HG03280 (cell line): ENCODE measurements around the gene FOXRED1.

Experiments
- ATAC-seq: cut with Tn5 transposase; IDR thresholded peaks from one replicate; pipeline ENCODE4 v1.9.1; 2021; ENCODE audit warnings: mild to moderate bottlenecking, moderate library complexity; ENCODE audit not compliant: unreplicated experiment

The FOXRED1 gene

DNA sequence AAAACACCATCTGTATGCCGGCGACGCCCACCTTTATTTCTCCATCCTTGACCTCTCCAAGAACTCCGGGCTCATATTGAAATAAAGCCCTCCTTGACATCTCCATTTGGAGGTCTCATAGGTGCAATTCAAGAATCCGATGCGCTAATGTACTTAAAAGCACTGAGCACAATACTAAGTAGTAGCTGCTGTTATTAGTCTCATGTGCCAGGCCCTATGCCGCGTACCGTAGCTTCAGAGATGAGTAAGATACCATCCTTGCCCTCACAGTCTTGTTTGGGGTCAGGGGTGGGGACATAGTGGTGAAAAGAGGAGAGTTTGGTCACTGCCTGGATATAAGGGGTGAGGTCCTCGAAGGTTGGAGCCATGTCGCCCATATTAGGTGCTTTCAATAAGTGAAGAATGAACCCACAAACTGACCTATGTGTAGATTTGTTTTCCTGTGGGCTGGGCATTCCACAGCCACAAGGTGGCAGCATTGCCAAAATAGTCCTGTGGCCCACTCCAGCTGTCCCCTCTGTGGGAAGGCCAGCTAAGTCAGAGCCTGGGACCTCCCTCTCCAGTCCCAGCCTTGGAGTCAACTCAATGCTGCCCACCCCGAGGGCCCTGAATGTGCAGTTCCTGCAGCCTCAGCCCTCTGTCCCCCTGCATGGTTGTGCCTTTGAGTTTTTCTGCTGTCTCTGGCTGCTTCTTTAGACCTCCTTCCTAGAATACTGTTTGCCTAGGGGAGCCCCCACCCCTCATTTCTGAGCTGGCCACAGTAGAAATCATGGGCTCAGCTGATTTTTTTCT lies 41.4 kb downstream of the FOXRED1 start:
- peak; percentile 40 for ATAC-seq

DNA sequence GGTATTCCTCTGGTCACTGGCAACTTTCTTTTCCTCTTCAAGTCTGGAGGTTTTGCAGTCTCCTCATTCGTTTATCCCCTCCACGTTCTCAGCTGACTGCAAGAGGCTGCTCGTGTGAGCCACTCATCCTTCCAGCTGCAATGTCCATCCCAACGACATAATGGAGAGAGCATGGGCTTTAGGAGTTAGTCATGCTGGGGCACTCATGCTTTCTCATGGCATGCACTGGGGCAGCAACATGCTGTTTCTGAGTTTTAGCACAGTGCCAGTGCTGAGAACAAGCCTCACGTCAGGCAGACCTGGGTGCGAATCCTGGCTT lies 42.0 kb downstream of the FOXRED1 start:
- no peak for ATAC-seq

DNA sequence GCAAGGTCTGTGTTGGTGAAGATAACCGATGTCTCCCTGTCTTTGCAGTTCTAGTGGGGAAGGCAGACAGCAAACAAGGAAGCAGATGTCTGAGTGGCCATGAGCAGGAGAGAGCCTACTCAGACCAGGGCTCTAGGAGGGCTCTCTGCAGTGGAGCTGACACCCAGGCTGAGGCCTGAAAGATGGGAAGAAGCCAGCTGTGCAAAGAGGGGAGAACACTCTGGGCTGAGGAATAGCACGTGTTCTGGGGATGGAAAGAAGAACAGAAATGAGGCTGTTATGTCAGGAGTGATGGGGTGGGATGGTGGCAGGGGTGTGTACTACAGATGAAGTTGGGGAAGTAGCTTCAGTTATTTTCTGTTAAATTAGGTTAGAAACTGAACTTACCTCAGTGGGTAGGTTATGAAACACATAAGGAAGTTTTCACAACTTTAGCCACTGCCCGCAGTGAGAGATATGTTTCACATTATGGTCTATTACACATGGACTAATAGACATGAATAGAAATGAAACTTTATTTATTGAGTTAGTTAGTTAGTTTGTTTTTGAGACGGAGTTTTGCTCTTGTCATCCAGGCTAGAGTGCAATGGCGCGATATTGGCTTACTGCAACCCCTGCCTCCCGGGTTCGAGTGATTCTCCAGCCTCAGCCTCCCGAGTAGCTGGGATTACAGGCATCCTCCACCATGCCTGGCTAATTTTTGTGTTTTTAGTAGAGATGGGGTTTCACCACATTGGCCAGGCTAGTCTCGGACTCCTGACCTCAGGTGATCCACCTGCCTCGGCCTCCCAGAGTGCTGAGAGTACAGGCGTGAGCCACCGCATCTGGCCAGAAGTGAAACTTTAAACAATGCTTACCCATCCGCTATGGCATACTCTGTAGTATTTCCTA lies 42.7 kb downstream of the FOXRED1 start:
- ATAC-seq = peak; percentile 61

DNA sequence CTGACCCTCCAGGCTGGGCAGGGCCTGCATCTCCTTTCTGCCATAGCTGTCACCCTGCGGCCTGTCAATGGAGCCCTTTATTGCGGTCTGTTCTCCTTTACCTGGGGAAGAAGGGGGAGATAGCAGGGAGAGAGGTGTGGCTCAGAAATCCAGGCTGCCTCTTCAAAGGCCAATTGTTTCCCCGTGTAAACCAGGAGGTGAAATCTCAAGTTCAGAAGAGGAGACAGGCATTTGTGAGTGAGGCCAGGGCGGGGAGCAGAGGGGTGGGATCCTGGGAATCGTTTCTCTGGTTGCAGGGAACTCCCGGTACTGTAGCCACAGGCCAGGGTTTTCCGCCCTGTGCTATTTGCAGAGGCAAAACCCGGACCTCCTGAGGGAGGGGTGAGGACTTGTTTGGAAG lies 44.0 kb downstream of the FOXRED1 start:
- no peak for ATAC-seq

DNA sequence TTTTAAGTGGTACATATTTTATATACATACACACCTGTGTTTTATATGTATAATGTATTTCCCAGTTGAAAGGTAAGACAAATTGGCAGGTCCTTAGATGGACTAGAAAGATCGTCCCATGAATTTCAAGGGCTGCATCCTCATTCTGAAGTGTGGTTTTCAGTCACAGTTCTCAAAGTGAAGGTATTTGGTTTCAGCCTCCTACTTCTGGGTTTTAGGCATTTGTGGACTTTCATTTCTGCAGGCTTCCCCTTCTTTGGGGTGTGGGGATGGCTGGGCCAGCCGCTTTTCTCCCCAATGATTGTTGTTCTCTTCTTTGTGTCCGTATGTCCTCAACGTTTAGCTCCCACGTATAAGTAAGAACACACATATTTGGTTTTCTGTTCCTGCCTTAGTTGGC lies 44.9 kb downstream of the FOXRED1 start:
- no peak for ATAC-seq

DNA sequence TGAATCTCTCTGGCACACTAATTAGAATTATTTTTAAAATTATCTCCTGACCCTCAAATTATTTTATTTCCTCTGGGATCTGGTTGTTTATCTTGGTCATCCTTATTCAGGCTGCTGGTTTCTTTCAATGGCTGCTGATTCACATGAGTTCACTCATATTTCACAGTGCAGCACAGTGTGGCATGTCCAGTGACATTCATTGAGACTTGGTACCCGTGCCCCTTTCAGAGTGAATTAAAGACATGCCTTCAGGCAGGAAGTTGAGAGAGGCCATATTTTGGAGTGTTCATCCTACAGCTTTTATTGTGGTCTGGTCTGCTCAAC lies 48.4 kb downstream of the FOXRED1 start:
- ATAC-seq = no peak

DNA sequence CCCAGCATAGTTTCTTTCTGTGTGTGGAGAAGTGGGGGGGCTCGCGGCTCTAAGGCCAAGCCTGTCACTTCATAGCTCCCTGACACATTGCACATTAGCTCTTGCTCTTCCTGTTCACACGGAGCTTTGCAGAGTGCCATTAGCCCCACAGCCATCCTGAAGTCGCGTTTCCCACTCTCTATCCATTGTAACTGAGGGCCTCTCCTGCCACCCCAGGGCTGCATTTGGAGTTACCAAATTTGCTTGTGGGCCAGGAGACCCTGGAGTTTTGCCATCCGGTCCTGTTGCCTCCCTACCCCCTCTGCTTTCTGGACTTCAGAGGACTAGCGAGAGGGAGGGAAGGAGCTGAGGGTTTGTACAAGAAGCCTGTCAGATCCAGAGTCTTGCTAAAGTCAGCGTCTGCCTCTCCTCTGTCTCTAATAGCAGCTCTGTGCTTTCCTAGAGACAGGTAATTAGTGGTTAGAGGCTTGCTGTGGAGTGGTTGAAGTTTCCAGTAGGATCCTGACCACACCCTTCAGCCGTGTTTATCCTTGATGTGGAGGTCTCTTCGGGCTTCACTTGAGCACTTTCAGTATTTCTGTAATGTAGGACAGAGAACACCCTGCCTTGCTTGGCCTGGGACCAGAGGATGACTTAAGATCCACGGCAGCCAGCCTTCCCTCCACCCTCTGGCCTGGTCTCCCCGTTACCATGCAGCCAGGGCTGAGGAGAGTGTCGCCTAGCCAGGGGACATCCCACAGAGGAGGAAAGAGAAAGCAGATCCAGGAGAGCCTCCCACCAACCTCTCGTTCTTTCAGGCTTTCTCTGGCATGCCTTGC lies 49.0 kb downstream of the FOXRED1 start:
- no peak for ATAC-seq

DNA sequence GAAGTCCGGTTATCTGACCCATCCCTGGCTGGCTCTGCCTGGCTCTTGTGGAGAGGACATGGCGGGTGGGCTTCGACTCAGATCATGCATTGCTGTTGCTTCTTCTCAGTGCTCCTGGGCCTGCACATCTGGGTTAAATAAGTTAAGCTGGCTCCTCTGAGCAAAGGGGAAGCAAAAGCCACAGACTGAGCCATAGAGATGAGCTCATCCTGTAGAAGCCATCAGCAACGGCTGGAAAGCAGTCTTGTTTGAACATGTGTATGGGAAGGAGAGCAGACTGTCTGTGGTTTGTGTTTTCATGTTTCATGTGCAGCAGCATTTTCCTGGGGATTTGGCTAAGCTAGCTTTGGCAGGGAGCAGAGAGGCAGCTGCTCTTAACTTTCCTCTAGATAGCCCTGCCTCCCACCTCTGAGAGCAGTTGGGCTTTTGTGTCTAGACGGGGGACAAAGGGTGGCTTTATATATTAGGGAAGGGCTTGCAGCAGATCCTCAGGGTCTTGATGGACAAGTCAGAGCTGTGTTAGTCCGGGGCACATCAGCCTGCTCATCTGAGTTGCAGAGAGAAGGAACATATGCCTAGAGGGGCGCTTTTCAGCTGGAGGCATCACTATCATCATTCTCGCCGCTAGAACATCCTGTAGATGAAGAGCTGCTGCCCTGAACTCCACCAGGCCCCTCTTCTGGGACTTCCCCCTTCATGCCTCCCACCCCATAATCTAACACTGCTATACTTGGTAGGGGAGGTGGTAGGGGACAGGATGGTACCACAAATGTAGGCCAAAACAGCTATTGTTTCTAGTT lies 49.8 kb downstream of the FOXRED1 start:
- no peak for ATAC-seq

DNA sequence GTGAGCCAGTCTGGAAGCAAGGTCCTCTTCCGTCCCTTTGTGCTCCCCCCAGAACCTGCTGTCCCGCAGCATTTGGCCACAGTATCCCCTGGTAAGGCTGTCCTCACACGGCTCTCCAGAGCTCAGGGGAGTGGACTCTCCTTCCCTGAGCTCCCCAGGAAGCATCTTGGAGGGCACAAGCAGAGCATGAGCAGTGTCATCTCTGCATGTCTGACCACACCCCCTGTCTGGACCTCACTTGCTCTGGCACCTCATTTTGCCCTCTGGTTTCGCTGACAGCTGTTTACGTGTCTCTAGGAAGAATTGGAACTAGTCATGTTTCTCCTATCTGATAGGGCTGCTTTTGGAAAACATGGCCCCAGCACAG lies 50.4 kb downstream of the FOXRED1 start:
- ATAC-seq = no peak

DNA sequence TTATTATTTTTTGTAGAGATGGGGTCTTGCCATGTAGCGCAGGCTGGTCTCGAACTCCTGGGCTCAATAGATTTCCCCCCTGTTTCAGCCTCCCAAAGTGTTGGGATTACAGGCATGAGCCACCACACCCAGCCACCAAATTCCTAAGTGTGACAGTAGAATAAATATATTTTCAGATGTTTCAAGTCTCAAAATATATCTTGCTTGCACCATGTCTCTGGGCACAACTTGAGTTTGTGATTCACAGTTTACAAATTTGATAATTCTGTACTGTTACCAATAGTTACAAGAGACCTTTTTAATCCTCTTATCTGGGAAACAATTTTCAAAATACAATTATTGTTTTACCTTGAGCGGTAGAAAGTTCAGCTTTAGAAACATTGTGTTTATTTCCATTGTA lies 54.0 kb downstream of the FOXRED1 start:
- no peak for ATAC-seq

DNA sequence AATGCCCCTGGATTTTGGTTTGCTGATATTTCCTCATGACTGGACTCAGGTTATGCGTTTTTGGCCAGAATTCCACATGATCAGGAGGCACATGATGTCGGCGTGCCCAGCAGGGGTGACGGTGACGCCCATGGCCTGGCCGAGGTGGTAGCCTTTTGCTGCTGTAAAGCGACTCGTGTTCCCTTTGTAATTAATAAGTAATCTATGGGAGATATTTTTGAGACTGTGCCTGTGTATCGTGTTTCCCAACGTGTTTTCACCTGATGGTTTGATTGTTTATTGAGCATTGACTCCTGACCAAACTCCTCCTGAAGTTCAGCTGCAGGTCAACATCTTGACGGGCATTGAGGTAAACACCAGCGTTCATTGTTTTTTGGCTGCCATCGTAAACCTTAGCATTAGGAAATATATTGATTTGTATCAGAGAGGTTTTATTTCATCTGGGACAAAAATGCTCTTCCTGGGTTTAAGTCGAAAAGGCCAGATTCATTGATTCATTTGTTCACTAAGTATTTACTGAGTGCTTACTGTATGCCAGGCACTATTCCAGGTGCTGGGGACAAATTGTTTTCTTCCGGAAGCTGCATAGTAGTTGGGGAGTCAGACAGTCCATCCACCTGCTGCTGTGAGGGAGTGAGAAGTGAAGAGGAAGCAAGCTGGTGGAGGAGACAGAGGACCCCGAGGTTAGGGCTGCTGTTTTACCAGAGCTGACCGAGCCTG lies 58.5 kb downstream of the FOXRED1 start:
- ATAC-seq = no peak
